A673 (cell line): Measurements from ENCODE around the gene PRICKLE1.

Experiments used
- CTCF ChIP-seq: fragments of 300-800, 200-600 bp; sonication (generic); conservative IDR thresholded peaks from 2 replicates; pipeline ENCODE4 v1.5.1; 2017; ENCODE audit warnings: low read depth, mild to moderate bottlenecking, antibody characterized with exemption, low read length, moderate library complexity, mixed read lengths
- EZH2 ChIP-seq: fragments of 200-600 bp; sonication (generic); IDR thresholded peaks from 2 replicates; pipeline ENCODE4 v1.6.1; 2017; ENCODE audit warnings: borderline replicate concordance, low read depth, mild to moderate bottlenecking, mixed read lengths, antibody characterized with exemption, low read length; ENCODE audit not compliant: poor library complexity, severe bottlenecking

DNA sequence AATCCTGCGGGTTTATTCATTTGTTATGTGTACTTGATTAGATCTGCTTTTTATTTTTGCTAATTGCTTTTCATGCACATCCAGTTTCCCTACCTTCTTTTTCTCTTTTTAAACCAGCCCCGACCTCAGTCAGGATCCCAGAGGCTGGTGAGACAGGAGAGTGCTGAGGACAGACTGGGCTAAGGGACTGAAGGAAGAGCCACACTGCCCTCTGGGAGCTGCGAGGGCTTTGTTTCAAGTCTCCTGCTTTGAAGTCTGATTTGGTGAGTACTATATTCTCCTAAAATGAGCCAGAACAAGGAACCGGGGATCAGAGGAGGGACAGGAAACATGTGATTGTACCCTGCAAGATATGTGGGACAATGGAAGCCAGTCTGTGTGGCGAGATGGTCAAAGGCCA, 23.9 kb downstream of the PRICKLE1 start:
- TF ChIP-seq EZH2 = no peak
- TF ChIP-seq CTCF = peak; percentile 24; the same call in 1 of the 2 replicates
